WTC11 (cell line): ENCODE measurements around the gene FBN2. TPM values are rescaled to one million over a fixed set of nuclear protein-coding genes. Genes with fewer than 3 reads are reported as not detected.
A peak's percentile ranks its signal among the peaks of the same experiment; 100 is the strongest.
"Not testable (repeated sequence)": the region's sequence is repeated elsewhere in the genome, so short reads cannot be mapped to it uniquely, and the experiment has no call there.

Experiments used
- ATAC-seq: fragments of 200-7000 bp; cut with Tn5 transposase; 2 replicates; pipeline ENCODE4 v1.10.0; 2021; ENCODE audit warnings: mild to moderate bottlenecking, moderate library complexity
- CTCF ChIA-PET: fragments of 300-600 bp; sonication (Branson Sonifier 250); formaldehyde crosslinking; loops from one replicate; lab custom pipeline; 2021; ENCODE audit warnings: antibody characterized with exemption; lab: Charles Lee
- POLR2A ChIA-PET: fragments of 350-600 bp; sonication (Branson Sonifier 250); formaldehyde crosslinking; loops from one replicate; lab custom pipeline; 2021; ENCODE audit warnings: antibody characterized with exemption; lab: Charles Lee
- DNase-seq: peaks from one replicate; pipeline ENCODE4 v3.0.0; 2021; ENCODE audit warnings: low spot score
- H3K27ac Mint-ChIP-seq: 2 replicates; pipeline ENCODE4 v1.8.0; 2021; ENCODE audit warnings: mixed read lengths
- H3K27me3 Mint-ChIP-seq: 2 replicates; pipeline ENCODE4 v1.8.0; 2021; ENCODE audit warnings: low read depth, mild to moderate bottlenecking, moderate library complexity, mixed read lengths
- H3K36me3 Mint-ChIP-seq: 2 replicates; pipeline ENCODE4 v1.8.0; 2021; ENCODE audit warnings: mixed read lengths
- H3K4me1 Mint-ChIP-seq: 2 replicates; pipeline ENCODE4 v1.8.0; 2022; ENCODE audit warnings: mixed read lengths
- H3K4me3 Mint-ChIP-seq: 2 replicates; pipeline ENCODE4 v1.8.0; 2021; ENCODE audit warnings: mild to moderate bottlenecking, moderate library complexity, mixed read lengths
- H3K9me3 Mint-ChIP-seq: 2 replicates; pipeline ENCODE4 v1.8.0; 2021; ENCODE audit warnings: mixed read lengths
- ELF4 ChIP-seq: sonication (generic); formaldehyde crosslinking; IDR thresholded peaks from 2 replicates; pipeline ENCODE4 v1.8.1; 2022; ENCODE audit warnings: low read depth, mild to moderate bottlenecking, moderate library complexity, missing genetic modification reagents
- ESRRA ChIP-seq: sonication (generic); formaldehyde crosslinking; IDR thresholded peaks from 2 replicates; pipeline ENCODE4 v1.8.1; 2022; ENCODE audit warnings: mild to moderate bottlenecking, missing genetic modification reagents, borderline replicate concordance
- FOXJ3 ChIP-seq: sonication (generic); formaldehyde crosslinking; IDR thresholded peaks from 2 replicates; pipeline ENCODE4 v1.9.0; 2021; ENCODE audit warnings: missing genetic modification reagents, mild to moderate bottlenecking, borderline replicate concordance
- GRHL2 ChIP-seq: fragments of 250-450 bp; sonication (Bioruptor Pico); IDR thresholded peaks from 2 replicates; pipeline ENCODE4 v1.8.0; 2022; ENCODE audit warnings: mild to moderate bottlenecking, moderate library complexity; ENCODE audit not compliant: insufficient replicate concordance, severe bottlenecking
- JAZF1 ChIP-seq: fragments of 250-450 bp; sonication (Bioruptor Pico); IDR thresholded peaks from 2 replicates; pipeline ENCODE4 v1.9.0; 2021; ENCODE audit warnings: moderate library complexity, mild to moderate bottlenecking, inconsistent platforms
- NR1H2 ChIP-seq: sonication (generic); formaldehyde crosslinking; IDR thresholded peaks from 2 replicates; pipeline ENCODE4 v1.9.0; 2021; ENCODE audit warnings: mild to moderate bottlenecking, moderate library complexity, missing genetic modification reagents
- NR2C2 ChIP-seq: sonication (generic); formaldehyde crosslinking; IDR thresholded peaks from 2 replicates; pipeline ENCODE4 v1.8.0; 2022; ENCODE audit warnings: mild to moderate bottlenecking, missing genetic modification reagents
- PRRX2 ChIP-seq: fragments of 250-450 bp; sonication (Bioruptor Pico); IDR thresholded peaks from 2 replicates; pipeline ENCODE4 v1.8.0; 2021; ENCODE audit warnings: mild to moderate bottlenecking
- SMAD4 ChIP-seq: sonication (generic); formaldehyde crosslinking; IDR thresholded peaks from 2 replicates; pipeline ENCODE4 v1.8.0; 2022; ENCODE audit warnings: mild to moderate bottlenecking, missing genetic modification reagents
- SOX15 ChIP-seq: fragments of 250-450 bp; sonication (Bioruptor Pico); IDR thresholded peaks from 2 replicates; pipeline ENCODE4 v1.9.0; 2021; ENCODE audit warnings: mild to moderate bottlenecking
- TEAD1 ChIP-seq: sonication (generic); formaldehyde crosslinking; IDR thresholded peaks from 2 replicates; pipeline ENCODE4 v1.8.0; 2022; ENCODE audit warnings: mild to moderate bottlenecking, missing genetic modification reagents
- ZNF219 ChIP-seq: sonication (generic); formaldehyde crosslinking; IDR thresholded peaks from 2 replicates; pipeline ENCODE4 v1.8.0; 2023; ENCODE audit warnings: missing genetic modification reagents, mild to moderate bottlenecking, borderline replicate concordance
- ZNF232 ChIP-seq: sonication (generic); formaldehyde crosslinking; IDR thresholded peaks from 2 replicates; pipeline ENCODE4 v1.8.0; 2022; ENCODE audit warnings: mild to moderate bottlenecking, missing genetic modification reagents
- ZNF396 ChIP-seq: fragments of 250-450 bp; sonication (Bioruptor Pico); IDR thresholded peaks from 2 replicates; pipeline ENCODE4 v1.8.0; 2021; ENCODE audit warnings: mild to moderate bottlenecking, moderate library complexity, borderline replicate concordance
- ZNF425 ChIP-seq: fragments of 250-450 bp; sonication (Bioruptor Pico); conservative IDR thresholded peaks from 2 replicates; pipeline ENCODE4 v1.9.0; 2021; ENCODE audit warnings: mild to moderate bottlenecking
- total RNA-seq: library from RNA; stranded (reverse); gene quantifications from 3 replicates; pipeline ENCODE4 v1.2.3, GENCODE V29; 2021
- TF ChIP-seq, protein P1 (sequence below): sonication (generic); formaldehyde crosslinking; IDR thresholded peaks from 2 replicates; pipeline ENCODE4 v1.8.0; 2022; ENCODE audit warnings: mild to moderate bottlenecking, missing genetic modification reagents
- TF ChIP-seq, protein P2 (sequence below): sonication (generic); formaldehyde crosslinking; IDR thresholded peaks from 2 replicates; pipeline ENCODE4 v1.8.1; 2023; ENCODE audit warnings: mild to moderate bottlenecking, missing genetic modification reagents
- TF ChIP-seq, protein P3 (sequence below): sonication (generic); formaldehyde crosslinking; IDR thresholded peaks from 2 replicates; pipeline ENCODE4 v1.8.1; 2023; ENCODE audit warnings: mild to moderate bottlenecking, missing genetic modification reagents

The FBN2 gene
- total RNA-seq, 1 experiment from 2014 or later, result 56.7 TPM

DNA sequence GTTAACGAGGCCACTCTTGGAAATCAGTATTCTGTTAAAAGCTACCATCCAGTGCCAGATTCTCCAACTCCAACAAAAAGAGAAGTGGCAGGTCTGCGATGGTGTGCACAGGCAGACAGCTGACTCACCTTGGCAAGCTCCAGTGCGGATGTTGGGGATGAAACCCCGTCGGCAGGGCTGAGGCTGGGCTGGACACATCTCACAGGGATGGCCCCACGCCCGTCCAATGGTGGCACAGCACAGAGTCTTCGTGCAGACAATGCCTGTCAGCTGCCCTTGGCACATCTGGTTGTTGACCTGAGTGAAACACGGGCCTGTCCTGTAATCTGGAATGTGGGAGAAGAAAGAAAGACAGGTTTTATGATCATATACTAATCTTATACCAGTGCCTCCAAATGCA, 73.4 kb downstream of the FBN2 start:
- H3K27ac Mint-ChIP-seq, result no peak overlapping the region
- DNase-seq, result no peak
- TF ChIP-seq JAZF1 (CRISPR knock-in tag) (no peak), SOX15 (no peak), NR2C2 (no peak)
- TF ChIP-seq, all 79 proteins: peak for 0
- no peak for ATAC-seq
- CTCF ChIA-PET, result no interaction called here
- Mint-ChIP-seq H3K36me3 (peaks cover 21% of the 10 kb centered on the region), H3K27me3 (no peaks in the 10 kb centered on the region), H3K4me3 (no peak overlapping the region), H3K9me3 (peaks cover 28% of the 10 kb centered on the region), H3K4me1 (no peaks in the 10 kb centered on the region)
- POLR2A ChIA-PET, result no interaction called here

GRCh38 chr5:128462330-128462729, 75.7 kb downstream of the FBN2 start:
- no peak for TF ChIP-seq ELF4 (CRISPR knock-in tag)
- no peak for TF ChIP-seq NR1H2
- no peak for TF ChIP-seq FOXJ3 (CRISPR knock-in tag)
- TF ChIP-seq, protein P1, sequence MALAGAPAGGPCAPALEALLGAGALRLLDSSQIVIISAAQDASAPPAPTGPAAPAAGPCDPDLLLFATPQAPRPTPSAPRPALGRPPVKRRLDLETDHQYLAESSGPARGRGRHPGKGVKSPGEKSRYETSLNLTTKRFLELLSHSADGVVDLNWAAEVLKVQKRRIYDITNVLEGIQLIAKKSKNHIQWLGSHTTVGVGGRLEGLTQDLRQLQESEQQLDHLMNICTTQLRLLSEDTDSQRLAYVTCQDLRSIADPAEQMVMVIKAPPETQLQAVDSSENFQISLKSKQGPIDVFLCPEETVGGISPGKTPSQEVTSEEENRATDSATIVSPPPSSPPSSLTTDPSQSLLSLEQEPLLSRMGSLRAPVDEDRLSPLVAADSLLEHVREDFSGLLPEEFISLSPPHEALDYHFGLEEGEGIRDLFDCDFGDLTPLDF, result no peak
- no peak for TF ChIP-seq ZNF232 (CRISPR knock-in tag)
- no peak for TF ChIP-seq PRRX2 (CRISPR knock-in tag)
- no peak for TF ChIP-seq ZNF396 (CRISPR knock-in tag)
- DNase-seq, result no peak
- Mint-ChIP-seq H3K27me3 (no peaks in the 10 kb centered on the region), H3K9me3 (peaks cover 32% of the 10 kb centered on the region), H3K4me1 (no peaks in the 10 kb centered on the region), H3K27ac (no peak overlapping the region), H3K4me3 (no peak overlapping the region), H3K36me3 (peaks cover 18% of the 10 kb centered on the region)
- ATAC-seq, result no peak
- POLR2A ChIA-PET, result no interaction called here
- CTCF ChIA-PET, result no interaction called here

DNA sequence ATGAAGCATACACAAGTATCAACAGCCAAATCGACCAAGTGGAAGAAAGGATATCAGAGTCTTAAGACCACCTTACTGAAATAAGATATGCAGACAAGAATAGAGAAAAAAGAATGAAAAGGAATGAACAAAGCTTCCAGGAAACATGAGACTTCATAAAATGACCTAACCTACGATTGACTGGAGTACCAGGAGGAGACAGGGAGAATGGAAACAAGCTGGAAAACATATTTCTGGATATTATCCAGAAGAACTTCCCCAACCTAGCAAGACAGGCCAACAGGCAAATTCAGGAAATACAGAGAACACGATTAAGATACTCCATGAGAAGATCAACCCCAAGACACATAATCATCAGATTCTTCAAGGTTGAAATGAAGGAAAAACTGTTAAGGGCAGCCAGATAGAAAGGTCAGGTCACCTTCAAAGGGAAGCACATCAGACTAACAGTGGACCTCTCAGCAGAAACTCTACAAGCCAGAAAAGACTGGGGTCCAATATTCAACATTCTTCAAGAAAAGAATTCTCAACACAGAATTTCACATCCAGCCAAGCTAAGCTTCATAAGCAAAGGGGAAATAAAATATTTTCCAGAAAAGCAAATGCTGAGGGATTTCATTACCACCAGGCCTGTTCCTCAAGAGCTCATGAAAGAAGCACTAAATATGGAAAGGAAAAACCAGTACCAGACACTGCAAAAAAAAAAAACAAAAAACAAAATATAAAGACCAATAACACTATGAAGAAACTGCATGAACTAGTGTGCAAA, 80.7 kb downstream of the FBN2 start:
- H3K27me3 Mint-ChIP-seq, H3K27ac Mint-ChIP-seq, POLR2A ChIA-PET, ATAC-seq, H3K4me3 Mint-ChIP-seq, DNase-seq, CTCF ChIA-PET: not testable (repeated sequence)
- H3K9me3 Mint-ChIP-seq, result peaks cover 44% of the 10 kb centered on the region
- peaks cover 29% of the 10 kb centered on the region for H3K4me1 Mint-ChIP-seq
- H3K36me3 Mint-ChIP-seq, result peaks cover 18% of the 10 kb centered on the region

- ATAC-seq (peak; percentile 60), DNase-seq (peak; percentile 14)
- Mint-ChIP-seq H3K27ac (peak overlapping the region; percentile 26; the same call in 1 of the 2 replicates), H3K36me3 (peaks cover 14% of the 10 kb centered on the region), H3K9me3 (peaks cover 39% of the 10 kb centered on the region), H3K27me3 (no peaks in the 10 kb centered on the region), H3K4me1 (peaks cover 29% of the 10 kb centered on the region), H3K4me3 (no peak overlapping the region)
- ChIA-PET CTCF (interaction anchor here (0.6 to 1.3 kb wide), 5 partner anchors 9 to 219 kb away, joined by 3 to 5 read pairs (median 3); no protein-coding TSS in a partner anchor), POLR2A (interaction anchor here (0.6 kb wide), 1 partner anchor 82 kb away, joined by 6 read pairs; no protein-coding TSS in a partner anchor)
- no peak for TF ChIP-seq ZNF219 (CRISPR knock-in tag)
- no peak for TF ChIP-seq NR2C2
- no peak for TF ChIP-seq TEAD1 (CRISPR knock-in tag)
These were observed 82.1 kb downstream of the FBN2 start for GRCh38 chr5:128455841-128456361.

DNA sequence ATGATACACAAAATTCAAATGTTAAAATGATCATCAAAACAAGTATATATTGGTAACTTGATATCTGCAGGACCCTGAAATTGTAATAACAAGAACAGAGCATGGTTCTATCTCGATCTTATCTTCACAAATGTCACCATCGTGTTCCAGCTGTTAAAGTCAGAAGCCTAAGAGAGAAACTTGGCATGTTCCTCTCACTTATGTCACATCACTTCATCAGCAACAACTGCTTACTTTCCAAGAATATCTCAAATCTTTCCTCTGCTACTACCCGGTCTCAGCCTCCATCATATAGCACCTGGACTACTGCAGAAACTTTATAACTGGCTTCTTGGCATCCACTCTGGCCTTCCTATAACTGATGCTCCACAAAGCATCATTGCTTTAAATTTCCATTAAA, 84.9 kb downstream of the FBN2 start:
- DNase-seq, result no peak
- H3K27me3 Mint-ChIP-seq, result no peaks in the 10 kb centered on the region
- peaks cover 31% of the 10 kb centered on the region for H3K9me3 Mint-ChIP-seq
- ATAC-seq, result no peak
- H3K4me3 Mint-ChIP-seq, result no peak overlapping the region
- H3K36me3 Mint-ChIP-seq, result peaks cover 18% of the 10 kb centered on the region
- ChIA-PET POLR2A (no interaction called here), CTCF (no interaction called here)
- peaks cover 29% of the 10 kb centered on the region for H3K4me1 Mint-ChIP-seq
- H3K27ac Mint-ChIP-seq, result no peak overlapping the region
- TF ChIP-seq ELF4 (CRISPR knock-in tag) (no peak), ZNF425 (no peak), ZNF219 (CRISPR knock-in tag) (no peak), GRHL2 (CRISPR knock-in tag) (no peak), SMAD4 (CRISPR knock-in tag) (no peak), ESRRA (no peak)
- TF ChIP-seq, protein P2, sequence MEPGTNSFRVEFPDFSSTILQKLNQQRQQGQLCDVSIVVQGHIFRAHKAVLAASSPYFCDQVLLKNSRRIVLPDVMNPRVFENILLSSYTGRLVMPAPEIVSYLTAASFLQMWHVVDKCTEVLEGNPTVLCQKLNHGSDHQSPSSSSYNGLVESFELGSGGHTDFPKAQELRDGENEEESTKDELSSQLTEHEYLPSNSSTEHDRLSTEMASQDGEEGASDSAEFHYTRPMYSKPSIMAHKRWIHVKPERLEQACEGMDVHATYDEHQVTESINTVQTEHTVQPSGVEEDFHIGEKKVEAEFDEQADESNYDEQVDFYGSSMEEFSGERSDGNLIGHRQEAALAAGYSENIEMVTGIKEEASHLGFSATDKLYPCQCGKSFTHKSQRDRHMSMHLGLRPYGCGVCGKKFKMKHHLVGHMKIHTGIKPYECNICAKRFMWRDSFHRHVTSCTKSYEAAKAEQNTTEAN, result no peak
- TF ChIP-seq, protein P3, sequence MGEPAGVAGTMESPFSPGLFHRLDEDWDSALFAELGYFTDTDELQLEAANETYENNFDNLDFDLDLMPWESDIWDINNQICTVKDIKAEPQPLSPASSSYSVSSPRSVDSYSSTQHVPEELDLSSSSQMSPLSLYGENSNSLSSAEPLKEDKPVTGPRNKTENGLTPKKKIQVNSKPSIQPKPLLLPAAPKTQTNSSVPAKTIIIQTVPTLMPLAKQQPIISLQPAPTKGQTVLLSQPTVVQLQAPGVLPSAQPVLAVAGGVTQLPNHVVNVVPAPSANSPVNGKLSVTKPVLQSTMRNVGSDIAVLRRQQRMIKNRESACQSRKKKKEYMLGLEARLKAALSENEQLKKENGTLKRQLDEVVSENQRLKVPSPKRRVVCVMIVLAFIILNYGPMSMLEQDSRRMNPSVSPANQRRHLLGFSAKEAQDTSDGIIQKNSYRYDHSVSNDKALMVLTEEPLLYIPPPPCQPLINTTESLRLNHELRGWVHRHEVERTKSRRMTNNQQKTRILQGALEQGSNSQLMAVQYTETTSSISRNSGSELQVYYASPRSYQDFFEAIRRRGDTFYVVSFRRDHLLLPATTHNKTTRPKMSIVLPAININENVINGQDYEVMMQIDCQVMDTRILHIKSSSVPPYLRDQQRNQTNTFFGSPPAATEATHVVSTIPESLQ (CRISPR knock-in tag), result no peak
